MCF 10A (cell line): ENCODE results near the gene CCDC154. TPM values are rescaled to one million over a fixed set of nuclear protein-coding genes. Genes with fewer than 3 reads are reported as not detected.

Source experiments
- BruUV-seq: library from RNA; stranded (reverse); fragments of 400-500 nt; replicated peaks from 2 replicates; lab custom pipeline; 2021; lab: Mats Ljungman, UMichigan
- CTCF ChIA-PET: fragments of 300-600 bp; sonication (Branson Sonifier 250); formaldehyde crosslinking; extraction: SDS; loops from one replicate; lab custom pipeline; 2021; ENCODE audit warnings: antibody characterized with exemption, inconsistent platforms; lab: Yijun Ruan, JAX
- POLR2A ChIA-PET: fragments of 300-600, 350-650 bp; sonication (Branson Sonifier 250); formaldehyde crosslinking; extraction: SDS; loops from one replicate; lab custom pipeline; 2020; ENCODE audit warnings: antibody characterized with exemption, inconsistent platforms; lab: Yijun Ruan, JAX
- DNase-seq: peaks from one replicate; pipeline ENCODE4 v3.0.0-alpha.2; 2018; ENCODE audit not compliant: unreplicated experiment
- H3K27ac Mint-ChIP-seq: one replicate; pipeline ENCODE4 v1.8.0; 2022; ENCODE audit warnings: mild to moderate bottlenecking, low read depth, mixed read lengths; ENCODE audit not compliant: unreplicated experiment
- H3K27me3 Mint-ChIP-seq: one replicate; pipeline ENCODE4 v1.8.0; 2022; ENCODE audit warnings: mixed read lengths; ENCODE audit not compliant: insufficient read depth, unreplicated experiment
- H3K36me3 Mint-ChIP-seq: one replicate; pipeline ENCODE4 v1.8.0; 2022; ENCODE audit warnings: mild to moderate bottlenecking, moderate library complexity, mixed read lengths; ENCODE audit not compliant: insufficient read depth, unreplicated experiment
- H3K4me1 Mint-ChIP-seq: one replicate; pipeline ENCODE4 v1.8.0; 2022; ENCODE audit warnings: mixed read lengths; ENCODE audit not compliant: insufficient read depth, unreplicated experiment
- H3K4me3 Mint-ChIP-seq: one replicate; pipeline ENCODE4 v1.8.0; 2022; ENCODE audit warnings: mild to moderate bottlenecking, moderate library complexity, mixed read lengths; ENCODE audit not compliant: unreplicated experiment
- H3K9me3 Mint-ChIP-seq: one replicate; pipeline ENCODE4 v1.8.0; 2022; ENCODE audit warnings: mixed read lengths; ENCODE audit not compliant: unreplicated experiment
- CTCF ChIP-seq: fragments of 200-600 bp; IDR thresholded peaks from one replicate; pipeline ENCODE4 v1.8.0; 2022; ENCODE audit warnings: antibody characterized with exemption, mild to moderate bottlenecking; ENCODE audit not compliant: unreplicated experiment
- intact Hi-C: fragments of 100-400 bp; cut with micrococcal nuclease; formaldehyde crosslinking; loops from 2 replicates; pipeline ENCODE4 v1.14.1; 2022
- total RNA-seq: library from RNA; stranded (reverse); gene quantifications from 2 replicates; pipeline ENCODE4 v1.2.3, GENCODE V29; 2022

Gene CCDC154
- total RNA-seq, 1 experiment from 2014 or later, result 0.28 TPM

- no TSS peak for BruUV-seq
- Mint-ChIP-seq H3K4me3 (peak within 1 kb of the TSS; percentile 70), H3K4me1 (no peaks in the 10 kb centered on the region), H3K36me3 (peaks cover 24% of the 10 kb centered on the region), H3K9me3 (no peaks in the 10 kb centered on the region), H3K27ac (no peak within 1 kb of the TSS), H3K27me3 (no peaks in the 10 kb centered on the region)
- intact Hi-C loops, result no loop called here
- CTCF ChIA-PET, result interaction anchor here (0.8 kb wide), 1 partner anchor 18 kb away, joined by 4 read pairs; no protein-coding TSS in a partner anchor
- peak; percentile 45 for DNase-seq
- TF ChIP-seq CTCF, result no peak
- POLR2A ChIA-PET, result no interaction called here
Observed at GRCh38 chr16:1414532-1415260, 29.7 kb downstream of the CCDC154 start, which contains the start of gene UNKL. UNKL (minus strand) TSS chr16:1414704; CDS start chr16:1414691, 13 bp downstream.

- ChIA-PET POLR2A (interaction anchor here (0.8 kb wide), 1 partner anchor 50 kb away, joined by 4 read pairs; no protein-coding TSS in a partner anchor), CTCF (interaction anchor here (0.8 to 1.1 kb wide), 3 partner anchors 17 to 277 kb away, joined by 3 to 4 read pairs (median 3); no protein-coding TSS in a partner anchor)
- TF ChIP-seq CTCF, result peak; percentile 72
- Mint-ChIP-seq H3K4me1 (no peaks in the 10 kb centered on the region), H3K27ac (no peak overlapping the region), H3K36me3 (peaks cover 24% of the 10 kb centered on the region), H3K9me3 (no peaks in the 10 kb centered on the region), H3K4me3 (peak overlapping the region; percentile 70), H3K27me3 (no peaks in the 10 kb centered on the region)
- intact Hi-C loops, result no loop called here
- BruUV-seq, result no TSS peak
- peak; percentile 49 for DNase-seq
Observed at GRCh38 chr16:1413684-1414531, 30.4 kb downstream of the CCDC154 start.

- intact Hi-C loops, result no loop called here
- TF ChIP-seq CTCF, result no peak
Observed at GRCh38 chr16:1412847-1413246, 31.5 kb downstream of the CCDC154 start.

More at GRCh38 chr16:1412847-1413246, 31.5 kb downstream of the CCDC154 start:
- no peaks in the 10 kb centered on the region for H3K27me3 Mint-ChIP-seq
- H3K27ac Mint-ChIP-seq, result no peak overlapping the region
- CTCF ChIA-PET, result interaction anchor here (0.6 to 1.1 kb wide), 3 partner anchors 10 to 278 kb away, joined by 3 read pairs; no protein-coding TSS in a partner anchor
- no TSS peak for BruUV-seq
- peaks cover 16% of the 10 kb centered on the region for H3K36me3 Mint-ChIP-seq
- no peaks in the 10 kb centered on the region for H3K9me3 Mint-ChIP-seq
- DNase-seq, result no peak
- H3K4me3 Mint-ChIP-seq, result no peak overlapping the region
- POLR2A ChIA-PET, result interaction anchor here (0.8 to 1.8 kb wide), 2 partner anchors 8 to 49 kb away, joined by 4 to 7 read pairs; partner anchors contain the start of gene UQCC4
- peaks cover 7% of the 10 kb centered on the region for H3K4me1 Mint-ChIP-seq
